Measurements from ENCODE around the gene WDFY4.

WDFY4 gene

DNA sequence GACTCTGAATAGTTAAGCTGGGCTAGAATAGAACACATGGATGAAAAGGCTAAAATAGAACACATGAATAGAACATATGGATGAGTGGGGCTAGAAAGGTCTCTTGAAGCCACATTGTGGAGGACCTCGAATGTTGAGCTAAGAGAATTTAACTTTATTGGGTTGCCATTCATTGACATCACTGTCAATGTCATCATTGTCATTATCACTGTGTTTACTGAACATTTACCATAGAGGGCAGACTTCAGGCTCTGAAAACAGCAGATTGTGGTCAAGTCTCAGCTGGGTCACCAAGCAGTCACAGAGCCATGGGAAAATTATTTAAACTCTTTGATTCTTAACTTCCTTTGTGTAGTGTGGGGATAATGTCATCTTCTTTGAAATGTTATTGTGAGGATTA, 80.4 kb downstream of the WDFY4 start:
- no peak overlapping the region for H3K4me3 ChIP-seq (ENCODE audit: low read depth, low read length)
- no peak for DNase-seq (ENCODE audit: low read depth)
- TF ChIP-seq, protein P1, sequence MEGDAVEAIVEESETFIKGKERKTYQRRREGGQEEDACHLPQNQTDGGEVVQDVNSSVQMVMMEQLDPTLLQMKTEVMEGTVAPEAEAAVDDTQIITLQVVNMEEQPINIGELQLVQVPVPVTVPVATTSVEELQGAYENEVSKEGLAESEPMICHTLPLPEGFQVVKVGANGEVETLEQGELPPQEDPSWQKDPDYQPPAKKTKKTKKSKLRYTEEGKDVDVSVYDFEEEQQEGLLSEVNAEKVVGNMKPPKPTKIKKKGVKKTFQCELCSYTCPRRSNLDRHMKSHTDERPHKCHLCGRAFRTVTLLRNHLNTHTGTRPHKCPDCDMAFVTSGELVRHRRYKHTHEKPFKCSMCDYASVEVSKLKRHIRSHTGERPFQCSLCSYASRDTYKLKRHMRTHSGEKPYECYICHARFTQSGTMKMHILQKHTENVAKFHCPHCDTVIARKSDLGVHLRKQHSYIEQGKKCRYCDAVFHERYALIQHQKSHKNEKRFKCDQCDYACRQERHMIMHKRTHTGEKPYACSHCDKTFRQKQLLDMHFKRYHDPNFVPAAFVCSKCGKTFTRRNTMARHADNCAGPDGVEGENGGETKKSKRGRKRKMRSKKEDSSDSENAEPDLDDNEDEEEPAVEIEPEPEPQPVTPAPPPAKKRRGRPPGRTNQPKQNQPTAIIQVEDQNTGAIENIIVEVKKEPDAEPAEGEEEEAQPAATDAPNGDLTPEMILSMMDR (conservative IDR thresholded peaks at IDR 0.05; ENCODE audit: low read depth, low read length), result no peak

DNA sequence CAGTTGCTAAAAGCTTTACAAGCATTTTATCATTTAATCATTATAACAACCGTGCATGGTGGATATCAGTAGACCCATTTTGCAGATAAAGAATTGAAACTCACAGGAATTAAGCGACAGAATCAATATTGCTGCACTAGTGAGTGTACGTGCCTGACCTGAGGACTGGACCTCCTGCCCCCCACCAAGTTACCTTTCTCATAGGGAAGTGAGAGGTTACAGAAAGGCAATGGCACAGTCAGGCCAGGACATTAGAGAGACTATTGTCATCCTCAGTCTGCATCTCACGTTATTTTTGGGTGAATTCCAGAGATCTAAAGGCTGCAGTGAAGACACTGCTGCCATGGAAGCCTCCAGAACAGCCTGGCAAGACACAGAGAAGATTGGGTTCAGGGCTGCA, 80.9 kb downstream of the WDFY4 start:
- H3K4me3 ChIP-seq (ENCODE audit: low read depth, low read length), result no peak overlapping the region
- no peak for DNase-seq (ENCODE audit: low read depth)
- TF ChIP-seq, protein P1 (conservative IDR thresholded peaks at IDR 0.05; ENCODE audit: low read depth, low read length), result no peak

DNA sequence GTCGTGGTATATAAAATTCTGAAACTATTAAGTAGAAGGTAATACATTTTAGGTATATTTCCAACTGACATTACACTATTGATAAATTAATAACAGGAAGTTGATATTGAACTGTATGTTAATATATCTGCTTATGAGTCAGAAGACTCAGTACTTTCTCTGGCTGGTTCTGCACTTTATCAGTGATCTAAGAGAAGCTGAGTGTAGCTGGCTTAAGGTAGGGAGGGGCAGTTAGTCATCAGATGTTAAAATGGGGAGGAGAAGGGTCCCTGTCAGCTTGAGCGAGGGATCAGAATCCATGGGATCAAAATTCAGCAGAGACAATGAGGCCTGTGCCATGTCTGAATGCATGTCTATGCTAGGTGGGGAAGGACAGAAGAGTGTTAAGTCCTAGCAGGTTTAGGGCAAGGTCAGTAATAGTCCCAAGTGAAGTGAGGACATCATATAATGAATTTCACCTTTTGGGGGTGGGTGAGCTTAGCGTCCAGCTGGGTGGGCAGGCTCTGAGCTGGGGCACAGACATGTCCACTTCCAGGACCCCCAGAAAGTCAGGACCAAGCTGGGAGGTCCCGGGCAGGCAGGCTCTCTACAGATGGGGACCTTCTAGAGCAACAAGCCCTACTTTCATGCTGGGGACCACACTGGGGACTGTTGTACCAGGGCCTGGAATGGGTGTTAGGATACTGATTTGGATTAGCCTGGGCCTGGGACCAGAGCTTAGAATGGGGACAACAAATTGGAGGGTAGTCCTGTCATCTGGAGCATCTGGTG, 82.9 kb downstream of the WDFY4 start:
- no peak overlapping the region for H3K4me3 ChIP-seq (ENCODE audit: low read depth, low read length)
- TF ChIP-seq, protein P1 (conservative IDR thresholded peaks at IDR 0.05; ENCODE audit: low read depth, low read length), result no peak
- no peak for DNase-seq (ENCODE audit: low read depth)

DNA sequence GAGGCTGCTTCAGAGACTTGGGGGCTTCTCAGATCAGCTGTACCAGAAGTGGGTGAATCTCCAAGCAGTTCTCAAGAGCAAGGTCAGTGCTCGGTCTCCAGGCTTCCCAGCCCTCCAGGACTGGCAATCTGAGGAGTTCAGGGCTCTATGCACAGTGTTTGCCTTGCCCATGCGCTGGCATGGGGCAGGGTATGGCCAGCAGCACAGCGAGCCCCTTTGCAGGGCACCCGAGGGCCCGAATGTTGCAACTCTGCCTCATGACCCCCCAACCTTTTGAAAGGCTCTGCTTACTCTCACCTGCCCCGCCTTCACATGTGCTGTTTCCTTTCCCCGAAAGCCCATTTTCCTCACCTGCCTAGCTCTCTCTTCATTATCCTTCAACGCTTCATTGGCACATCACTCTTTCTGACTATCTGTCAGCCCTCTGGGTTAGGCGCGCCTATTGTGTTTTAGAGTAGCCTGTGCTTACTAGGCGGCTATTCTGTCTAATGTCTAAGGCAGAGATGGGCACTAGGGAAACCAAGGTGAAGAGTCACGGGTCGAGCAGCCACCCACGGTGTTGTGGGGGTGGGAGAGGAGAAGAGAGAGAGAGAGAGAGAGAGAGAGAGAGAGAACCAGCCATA, 83.6 kb downstream of the WDFY4 start:
- TF ChIP-seq, protein P1 (conservative IDR thresholded peaks at IDR 0.05; ENCODE audit: low read depth, low read length), result no peak
- no peak overlapping the region for H3K4me3 ChIP-seq (ENCODE audit: low read depth, low read length)
- no peak for DNase-seq (ENCODE audit: low read depth)

DNA sequence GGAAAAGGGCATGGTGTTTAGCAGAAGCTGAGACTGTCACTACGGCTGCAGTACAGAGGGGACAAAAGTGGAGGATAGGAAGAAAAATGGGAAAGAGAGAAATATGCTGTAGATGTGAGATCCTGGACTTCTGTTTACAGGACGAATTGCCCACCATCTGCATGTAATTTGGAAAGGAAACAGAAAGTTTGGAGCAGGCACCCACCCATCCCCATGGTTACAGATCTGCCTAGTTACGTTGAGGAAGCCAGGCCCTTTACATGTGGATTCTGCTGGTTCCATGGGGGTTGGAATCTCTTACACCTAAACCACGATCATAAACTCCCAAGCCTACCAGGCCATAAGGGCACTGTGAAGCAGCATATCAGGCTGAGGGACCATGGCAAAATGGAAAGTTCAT, 84.3 kb downstream of the WDFY4 start:
- no peak for DNase-seq (ENCODE audit: low read depth)
- TF ChIP-seq, protein P1 (conservative IDR thresholded peaks at IDR 0.05; ENCODE audit: low read depth, low read length), result no peak
- H3K4me3 ChIP-seq (ENCODE audit: low read depth, low read length), result no peak overlapping the region

DNA sequence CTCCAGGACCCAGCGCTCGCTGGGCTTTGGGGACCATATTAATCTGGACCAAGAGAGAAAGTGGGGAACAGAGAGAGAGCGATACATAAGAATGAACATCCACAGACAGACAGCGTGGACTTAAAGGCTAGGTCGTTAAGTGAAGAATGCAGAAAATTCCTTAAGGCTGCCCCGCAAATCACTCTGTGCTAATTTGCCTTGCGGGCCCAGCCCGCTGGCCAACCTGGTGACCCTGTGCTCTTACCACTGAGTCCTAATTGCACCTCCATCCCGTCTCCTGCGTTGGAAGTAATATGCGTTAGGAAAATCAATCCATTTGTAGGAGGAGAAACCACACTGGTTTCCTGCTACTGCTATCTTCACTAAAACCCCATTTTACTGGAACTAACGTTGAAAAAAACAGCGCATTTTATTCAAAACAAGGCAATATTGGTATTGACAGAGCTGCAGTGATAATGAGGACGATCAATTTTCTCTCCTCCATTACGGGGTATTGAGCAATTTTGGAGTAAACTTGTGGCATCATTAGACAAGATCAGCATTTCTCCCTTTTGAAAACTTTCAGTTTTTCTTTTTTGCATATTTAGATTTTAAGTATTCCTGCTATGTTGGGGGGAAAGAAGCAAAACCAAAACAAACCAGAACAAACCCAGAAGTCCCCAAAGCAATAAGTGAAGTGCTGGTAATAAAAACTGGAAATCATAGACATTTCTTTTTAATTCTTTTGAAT, 85.2 kb downstream of the WDFY4 start:
- TF ChIP-seq, protein P1 (conservative IDR thresholded peaks at IDR 0.05; ENCODE audit: low read depth, low read length), result no peak
- no peak overlapping the region for H3K4me3 ChIP-seq (ENCODE audit: low read depth, low read length)
- no peak for DNase-seq (ENCODE audit: low read depth)

Measured in choroid plexus epithelial cell (primary cell).